8988T (cell line): ENCODE measurements around the gene SDC4.
"Not testable (repeated sequence)": the region's sequence is repeated elsewhere in the genome, so short reads cannot be mapped to it uniquely, and the experiment has no call there.

Experiments used
- DNase-seq: peaks from one replicate; pipeline ENCODE4 v3.0.0; 2011

Gene SDC4

GRCh38 chr20:45363611-45364492, 15.6 kb upstream of the SDC4 start:
- DNase-seq, result no peak

- DNase-seq, result peak; percentile 84
These were observed 14.8 kb upstream of the SDC4 start, which contains the start of gene SYS1 for GRCh38 chr20:45362804-45363610. Gene SYS1, plus strand, starts transcription at chr20:45363156. Its CDS starts 376 bp downstream, at chr20:45363532.

GRCh38 chr20:45361793-45362192, 13.6 kb upstream of the SDC4 start:
- no peak for DNase-seq

GRCh38 chr20:45359406-45360148, 11.4 kb upstream of the SDC4 start:
- no peak for DNase-seq

GRCh38 chr20:45359069-45359405, 10.8 kb upstream of the SDC4 start:
- no peak for DNase-seq

GRCh38 chr20:45358282-45359068, 10.3 kb upstream of the SDC4 start:
- no peak for DNase-seq

- no peak for DNase-seq
These were observed 7.2 kb upstream of the SDC4 start for GRCh38 chr20:45355209-45356084.

- DNase-seq, result no peak
These were observed 6.4 kb upstream of the SDC4 start for GRCh38 chr20:45354423-45355208.

GRCh38 chr20:45353746-45354145, 5.5 kb upstream of the SDC4 start:
- no peak for DNase-seq

GRCh38 chr20:45352729-45353128, 4.5 kb upstream of the SDC4 start:
- DNase-seq, result no peak

GRCh38 chr20:45350795-45351194, 2.6 kb upstream of the SDC4 start:
- not testable (repeated sequence) for DNase-seq

GRCh38 chr20:45350217-45350616, 2.0 kb upstream of the SDC4 start:
- no peak for DNase-seq

- DNase-seq, result no peak
These were observed 808 bp downstream of the SDC4 start for GRCh38 chr20:45347297-45347935.

- DNase-seq, result no peak
These were observed 1.4 kb downstream of the SDC4 start for GRCh38 chr20:45346851-45347250.

GRCh38 chr20:45346291-45346718, 1.9 kb downstream of the SDC4 start:
- no peak for DNase-seq

- DNase-seq, result no peak
These were observed 2.9 kb downstream of the SDC4 start for GRCh38 chr20:45345104-45345936.

GRCh38 chr20:45344168-45344860, 3.9 kb downstream of the SDC4 start:
- DNase-seq, result peak; percentile 72

GRCh38 chr20:45343532-45344167, 4.6 kb downstream of the SDC4 start:
- DNase-seq, result no peak
